ENCODE data around the gene C14orf132. TPM values are rescaled to one million over a fixed set of nuclear protein-coding genes. Genes with fewer than 3 reads are reported as not detected.
A peak's percentile ranks its signal among the peaks of the same experiment; 100 is the strongest.

C14orf132 gene
- total and polyA plus RNA-seq, 2 of the 4 experiments (the other 2 are of a cell fraction) = 6.3 to 13.5 TPM

DNA sequence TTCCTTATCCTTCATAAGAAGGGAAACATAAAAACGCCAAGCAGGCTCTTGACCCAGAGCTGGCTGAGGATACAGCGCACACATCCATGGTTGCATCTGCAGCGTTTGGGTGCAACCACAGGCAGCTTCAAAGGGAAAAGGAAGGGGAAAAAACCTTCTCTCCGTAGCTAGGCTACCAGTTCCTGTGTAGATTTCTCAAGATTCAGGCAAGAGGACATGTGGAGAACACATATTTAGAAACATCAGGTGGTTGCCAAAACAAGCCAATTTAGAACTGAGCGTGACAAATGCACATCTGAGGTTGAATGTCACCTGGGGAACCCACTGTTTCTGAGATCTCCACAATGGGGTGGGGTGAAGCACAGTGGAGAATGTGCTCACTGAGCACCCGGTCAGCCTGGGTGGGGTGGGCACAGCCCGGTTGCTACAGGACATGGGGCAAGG is 87.2 kb downstream of the C14orf132 start:
- Histone ChIP-seq H4K5ac (ENCODE audit: low read depth, low read length) (peak overlapping the region; percentile 70), H3K4ac (ENCODE audit: low read depth, low read length) (peak overlapping the region; percentile 74), H2BK120ac (ENCODE audit: low read depth, low read length) (peak overlapping the region; percentile 86), H3K4me3 (ENCODE audit: insufficient read depth, low read depth, low read length) (no peak overlapping the region), H3K9me3 (ENCODE audit: control insufficient read depth, insufficient read depth, low read length) (no peaks in the 10 kb centered on the region), H4K91ac (ENCODE audit: insufficient read depth, low read depth, low read length) (peak overlapping the region; percentile 83), H2BK15ac (ENCODE audit: low read depth, low read length) (peak overlapping the region; percentile 72; the same call in 2 of the 3 replicates), H3K14ac (replicated peaks; ENCODE audit: low read depth, low read length) (peak overlapping the region; percentile 74), H2AFZ (replicated peaks; ENCODE audit: low read length, poor library complexity) (peak overlapping the region; percentile 76), H3K4me1 (ENCODE audit: control insufficient read depth, insufficient read depth, low read length) (peaks cover 19% of the 10 kb centered on the region), H3K27me3 (ENCODE audit: control insufficient read depth, insufficient read depth, low read length) (no peaks in the 10 kb centered on the region), H3K23ac (ENCODE audit: low read depth, low read length) (peak overlapping the region; percentile 48), H3K9me1 (ENCODE audit: insufficient read depth, low read length) (peaks cover 8% of the 10 kb centered on the region), H2BK20ac (ENCODE audit: low read depth, low read length) (peak overlapping the region; percentile 91), H2AK5ac (ENCODE audit: low read depth, low read length) (peak overlapping the region; percentile 66), H3K36me3 (ENCODE audit: control insufficient read depth, insufficient read depth, low read length) (no peaks in the 10 kb centered on the region), H4K8ac (ENCODE audit: low read depth in 2 of 2, low read length in 2 of 2) (peak overlapping the region; percentile 17 to 88; a peak in 3 of 4 replicates), H3K4me2 (ENCODE audit: low read depth, low read length) (no peak overlapping the region), H3K79me1 (ENCODE audit: low read depth in 1 of 2, low read length in 2 of 2) (no peaks in the 10 kb centered on the region), H3K9ac (ENCODE audit: low read depth, low read length) (peak overlapping the region; percentile 31; the same call in 1 of the 2 replicates), H2AK9ac (replicated peaks; ENCODE audit: low read depth, low read length, poor library complexity) (peak overlapping the region; percentile 56), H3K56ac (ENCODE audit: extremely low read depth, insufficient read depth, low read length) (0 out of 2 replicates have a peak overlapping the region, but pooled peaks have one; percentile 34), H2BK5ac (ENCODE audit: low read depth, low read length, poor library complexity, severe bottlenecking) (peak overlapping the region; percentile 28), H4K20me1 (ENCODE audit: insufficient read depth, low read length) (no peaks in the 10 kb centered on the region), H3K18ac (ENCODE audit: low read depth, low read length) (peak overlapping the region; percentile 55), H3K27ac (ENCODE audit: insufficient read depth, low read length) (peak overlapping the region; percentile 21; the same call in 1 of the 2 replicates)
- intact Hi-C loops (cut with micrococcal nuclease) = no loop called here
- dilution Hi-C loops (cut with HindIII; ENCODE audit: low sequenced_read_pairs, unreplicated experiment) = no loop called here
- ATAC-seq (ENCODE audit: low read depth) (no peak), DNase-seq (peak; percentile 33)
- BruUV-seq (replicated peaks) = no TSS peak
- WGBS, 2 experiments (ENCODE audit: extremely low coverage in 2 of 2, insufficient read length in 1 of 2) = 80% methylated on average over 1 of the region's 7 CpGs; no CpG with 5 or more reads in 1 of the 2 experiments
- CTCF ChIA-PET = interaction anchor here (0.7 to 0.9 kb wide), 2 partner anchors 26 to 383 kb away, joined by 3 read pairs; no protein-coding TSS in a partner anchor
- TF ChIP-seq, protein P1, sequence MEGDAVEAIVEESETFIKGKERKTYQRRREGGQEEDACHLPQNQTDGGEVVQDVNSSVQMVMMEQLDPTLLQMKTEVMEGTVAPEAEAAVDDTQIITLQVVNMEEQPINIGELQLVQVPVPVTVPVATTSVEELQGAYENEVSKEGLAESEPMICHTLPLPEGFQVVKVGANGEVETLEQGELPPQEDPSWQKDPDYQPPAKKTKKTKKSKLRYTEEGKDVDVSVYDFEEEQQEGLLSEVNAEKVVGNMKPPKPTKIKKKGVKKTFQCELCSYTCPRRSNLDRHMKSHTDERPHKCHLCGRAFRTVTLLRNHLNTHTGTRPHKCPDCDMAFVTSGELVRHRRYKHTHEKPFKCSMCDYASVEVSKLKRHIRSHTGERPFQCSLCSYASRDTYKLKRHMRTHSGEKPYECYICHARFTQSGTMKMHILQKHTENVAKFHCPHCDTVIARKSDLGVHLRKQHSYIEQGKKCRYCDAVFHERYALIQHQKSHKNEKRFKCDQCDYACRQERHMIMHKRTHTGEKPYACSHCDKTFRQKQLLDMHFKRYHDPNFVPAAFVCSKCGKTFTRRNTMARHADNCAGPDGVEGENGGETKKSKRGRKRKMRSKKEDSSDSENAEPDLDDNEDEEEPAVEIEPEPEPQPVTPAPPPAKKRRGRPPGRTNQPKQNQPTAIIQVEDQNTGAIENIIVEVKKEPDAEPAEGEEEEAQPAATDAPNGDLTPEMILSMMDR (conservative IDR thresholded peaks at IDR 0.05; ENCODE audit: low read depth, low read length) = no peak
- TF ChIP-seq MAFK (IDR thresholded peaks at IDR 0.05; ENCODE audit: low read depth, low read length) (no peak), RCOR1 (IDR thresholded peaks at IDR 0.05; ENCODE audit: insufficient replicate concordance, low read length) (no peak), CEBPB (IDR thresholded peaks at IDR 0.05; ENCODE audit: low read depth, low read length) (no peak), NFE2L2 (IDR thresholded peaks at IDR 0.05; ENCODE audit: low read depth, low read length) (no peak), POLR2A (IDR thresholded peaks at IDR 0.05; ENCODE audit: low read depth, low read length) (no peak), RFX5 (IDR thresholded peaks at IDR 0.05; ENCODE audit: low read depth, low read length) (no peak), FOS (IDR thresholded peaks at IDR 0.05; ENCODE audit: low read depth, low read length) (no peak), MAZ (IDR thresholded peaks at IDR 0.05; ENCODE audit: borderline replicate concordance, low read depth, low read length) (no peak), BHLHE40 (IDR thresholded peaks at IDR 0.05; ENCODE audit: low read depth, low read length) (no peak)
- TF ChIP-seq, protein P2, sequence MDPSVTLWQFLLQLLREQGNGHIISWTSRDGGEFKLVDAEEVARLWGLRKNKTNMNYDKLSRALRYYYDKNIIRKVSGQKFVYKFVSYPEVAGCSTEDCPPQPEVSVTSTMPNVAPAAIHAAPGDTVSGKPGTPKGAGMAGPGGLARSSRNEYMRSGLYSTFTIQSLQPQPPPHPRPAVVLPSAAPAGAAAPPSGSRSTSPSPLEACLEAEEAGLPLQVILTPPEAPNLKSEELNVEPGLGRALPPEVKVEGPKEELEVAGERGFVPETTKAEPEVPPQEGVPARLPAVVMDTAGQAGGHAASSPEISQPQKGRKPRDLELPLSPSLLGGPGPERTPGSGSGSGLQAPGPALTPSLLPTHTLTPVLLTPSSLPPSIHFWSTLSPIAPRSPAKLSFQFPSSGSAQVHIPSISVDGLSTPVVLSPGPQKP (IDR thresholded peaks at IDR 0.05; ENCODE audit: borderline replicate concordance, low read depth, low read length) = no peak
- in situ Hi-C loops (cut with MboI; ENCODE audit: low sequenced_read_pairs) = no loop called here
- POLR2A ChIA-PET (ENCODE audit: unreplicated experiment) = no interaction called here
